ENCODE measurements around the gene AGPAT3.

AGPAT3 gene

DNA sequence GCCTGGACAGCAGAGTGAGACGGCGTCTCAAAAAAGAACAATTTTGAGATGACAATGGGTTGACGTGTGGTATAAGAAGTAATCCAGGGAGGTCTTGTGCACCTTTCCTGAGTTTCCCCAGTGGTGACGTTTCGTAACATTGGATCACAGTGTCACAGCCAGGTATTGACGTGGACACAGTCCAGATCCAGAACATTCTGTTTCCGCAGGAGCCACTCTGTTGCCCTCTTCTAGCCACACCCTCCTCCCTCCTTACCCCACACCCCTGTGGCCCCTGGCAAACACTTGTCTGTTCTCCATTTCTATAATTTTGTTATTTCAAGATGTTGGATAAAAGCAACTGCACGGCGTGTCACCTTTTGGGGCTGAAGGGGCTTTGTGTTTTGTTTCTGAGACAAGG is 140.6 kb downstream of the AGPAT3 start:
- DNase-seq = no peak

DNA sequence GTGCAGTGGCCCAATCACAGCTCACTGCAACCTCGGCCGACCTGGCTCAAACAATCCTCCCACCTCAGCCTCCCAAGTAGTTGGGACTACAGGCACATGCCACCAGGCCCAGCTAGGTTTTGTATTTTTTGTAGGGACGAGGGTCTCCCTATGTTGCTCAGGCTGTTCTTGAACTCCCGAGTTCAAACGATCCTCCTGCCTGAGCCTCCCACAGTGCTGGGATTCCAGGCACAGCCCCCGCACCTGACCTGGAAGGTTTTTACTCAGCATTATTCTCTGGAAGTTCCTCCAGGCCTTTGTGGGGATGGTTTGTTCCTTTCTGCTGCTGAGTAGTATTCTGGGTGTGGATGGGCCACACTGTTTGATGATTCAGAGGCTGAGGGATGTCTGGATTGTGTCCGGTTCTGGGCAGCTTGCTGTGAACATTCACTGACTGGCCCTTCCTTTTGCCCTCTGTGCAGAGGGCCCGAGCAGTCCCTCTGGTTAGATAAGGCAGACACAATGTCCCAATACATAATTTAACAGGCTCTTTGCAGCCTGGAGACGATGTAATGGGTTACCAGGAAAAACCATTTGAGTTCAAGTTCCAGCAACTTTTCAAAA is 141.1 kb downstream of the AGPAT3 start:
- DNase-seq = no peak

DNA sequence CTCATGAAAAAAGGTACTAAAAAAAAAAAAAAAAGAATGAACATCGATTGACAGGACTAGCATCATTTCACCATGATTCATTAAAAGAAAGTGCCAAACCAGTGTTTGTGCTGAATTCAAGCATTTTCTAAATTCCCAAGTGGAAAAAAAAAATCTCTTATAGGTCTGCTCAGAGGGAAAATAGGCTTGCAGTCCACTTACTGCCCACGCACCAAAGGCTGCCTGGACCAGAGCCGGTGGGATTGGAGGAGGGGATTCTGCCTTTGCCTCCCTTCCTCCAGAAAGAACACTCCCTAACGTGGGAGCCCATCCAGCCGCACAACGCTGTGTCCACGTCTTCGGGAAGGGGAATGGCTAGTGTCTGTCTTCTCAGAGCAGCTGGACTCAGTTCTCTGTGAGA is 141.6 kb downstream of the AGPAT3 start:
- DNase-seq = no peak

DNA sequence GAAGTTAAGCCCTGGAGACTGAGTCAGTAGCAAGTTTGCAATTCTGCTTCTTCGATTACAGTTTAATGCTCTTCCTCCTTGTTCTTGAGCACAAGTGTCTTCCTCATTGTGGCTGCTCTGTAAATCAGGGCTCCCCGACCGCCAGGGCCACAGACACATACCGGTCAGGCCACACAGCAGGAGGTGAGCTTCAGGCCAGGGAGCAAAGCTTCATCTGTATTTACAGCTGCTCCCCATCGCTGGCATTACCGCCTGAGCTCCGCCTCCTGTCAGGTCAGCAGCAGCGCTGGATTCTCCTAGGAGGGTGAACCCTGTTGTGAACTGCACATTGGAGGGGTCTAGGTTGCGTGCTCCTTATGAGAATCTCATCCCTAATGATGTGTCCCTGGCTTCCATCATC is 145.4 kb downstream of the AGPAT3 start:
- no peak for DNase-seq

DNA sequence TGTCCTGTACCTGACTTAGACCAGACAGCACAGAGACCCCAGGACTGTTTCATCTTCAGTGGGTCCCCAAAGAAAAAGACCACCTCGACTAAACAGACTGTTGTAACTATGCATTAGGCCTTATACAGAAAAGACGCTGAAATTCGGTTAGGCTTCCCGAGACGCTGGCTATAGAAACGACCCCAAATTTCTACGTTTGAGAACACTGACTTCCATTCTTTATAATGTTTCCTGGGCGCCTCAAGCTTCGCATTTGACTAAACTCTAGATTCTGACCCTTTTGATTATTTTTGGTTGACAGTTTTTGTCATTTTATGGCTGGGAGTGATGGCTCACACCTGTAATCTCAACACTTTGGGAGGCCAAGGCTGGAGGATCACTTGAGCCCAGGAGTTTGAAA is 146.1 kb downstream of the AGPAT3 start:
- DNase-seq = no peak

DNA sequence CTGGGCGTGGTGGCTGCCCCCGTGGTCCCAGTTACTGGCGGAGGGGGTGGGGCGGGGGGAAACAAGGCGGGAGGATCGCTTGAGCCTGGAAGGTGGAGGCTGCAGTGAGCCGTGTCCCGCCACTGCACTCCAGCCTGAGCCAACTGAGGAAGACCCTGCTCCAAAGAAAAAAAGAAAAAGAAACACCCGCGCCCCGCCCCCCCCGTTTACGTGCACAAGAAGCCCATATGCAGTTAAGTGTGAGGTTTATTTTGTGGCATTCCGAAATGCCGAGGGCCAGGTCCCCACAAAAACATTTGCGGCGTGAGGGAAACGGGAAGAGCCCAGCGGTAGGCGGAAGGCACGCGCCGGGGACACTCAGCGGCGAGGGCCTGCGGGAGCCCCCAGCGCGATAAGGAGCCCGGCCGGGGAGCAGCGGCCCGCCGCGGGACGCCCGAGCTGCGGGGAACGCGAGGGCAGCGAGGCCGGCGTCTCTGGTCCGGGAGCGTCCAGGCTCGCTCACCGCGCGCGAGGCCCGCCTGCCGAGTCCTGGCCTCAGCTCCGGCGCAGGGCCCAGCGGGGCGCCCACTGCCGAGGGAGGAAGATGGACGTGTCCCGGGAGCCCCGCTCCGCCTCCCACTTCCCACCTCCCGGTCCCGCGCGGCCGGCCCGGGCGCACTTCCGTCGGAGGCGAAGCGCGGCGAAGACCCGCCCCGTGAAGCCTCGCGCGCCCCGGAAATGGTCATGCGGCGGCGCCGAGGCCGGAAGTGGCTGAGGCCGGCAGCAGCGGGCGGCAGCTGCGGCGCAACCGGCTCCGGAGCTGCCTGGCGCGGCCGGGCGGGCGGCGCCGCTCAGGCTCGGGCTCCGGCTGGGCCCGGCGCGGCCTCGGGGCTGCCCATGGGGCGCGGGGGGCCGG is 146.8 kb downstream of the AGPAT3 start, which contains the start of gene TRAPPC10:
TRAPPC10 (plus strand) TSS at position 731 of the 895 bp plus-strand sequence. CDS start 185 bp downstream, outside the sequence.
- peak; percentile 72 for DNase-seq

DNA sequence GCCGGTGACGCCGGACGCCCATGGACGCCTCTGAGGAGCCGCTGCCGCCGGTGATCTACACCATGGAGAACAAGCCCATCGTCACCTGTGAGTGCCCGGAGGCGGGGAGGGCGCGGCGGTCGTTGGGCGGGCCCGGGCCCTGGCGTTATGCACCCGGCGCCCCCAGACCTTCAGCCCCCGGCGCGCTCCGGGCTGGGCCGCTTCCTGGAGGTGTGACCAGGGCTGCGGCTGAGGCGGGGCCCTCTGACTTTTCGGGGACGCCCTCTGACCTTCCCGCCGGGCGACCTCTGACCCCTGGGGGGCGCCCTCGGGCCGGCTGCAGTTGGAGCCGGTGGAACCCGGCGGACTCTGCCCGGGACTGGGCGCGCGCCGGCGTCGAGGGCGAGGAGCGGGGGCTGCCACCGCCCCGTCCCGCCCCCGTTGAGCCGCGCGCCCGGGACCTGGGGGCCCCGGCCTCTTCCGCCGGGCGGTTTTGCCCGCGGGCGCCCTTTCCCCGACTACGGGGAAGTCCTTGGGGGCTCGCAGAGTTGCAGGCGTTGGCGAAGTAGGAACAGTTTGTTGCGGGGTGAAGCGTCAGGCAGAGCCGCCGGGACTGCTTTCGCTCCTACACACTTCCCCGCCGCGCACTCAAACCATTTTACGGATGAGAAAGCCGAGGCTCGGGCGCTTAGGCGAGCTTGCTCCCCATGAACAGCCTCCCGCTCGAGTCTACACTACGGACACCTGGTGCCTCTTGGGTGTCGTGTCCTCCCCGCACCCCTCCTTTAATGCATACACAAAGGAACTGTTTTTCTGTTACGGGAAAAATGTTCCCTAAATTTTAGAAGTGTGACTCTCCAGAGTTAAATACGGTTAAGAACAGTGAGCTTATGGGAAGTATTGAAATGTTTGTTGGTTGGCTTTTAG is 147.7 kb downstream of the AGPAT3 start:
- peak; percentile 24 for DNase-seq

DNA sequence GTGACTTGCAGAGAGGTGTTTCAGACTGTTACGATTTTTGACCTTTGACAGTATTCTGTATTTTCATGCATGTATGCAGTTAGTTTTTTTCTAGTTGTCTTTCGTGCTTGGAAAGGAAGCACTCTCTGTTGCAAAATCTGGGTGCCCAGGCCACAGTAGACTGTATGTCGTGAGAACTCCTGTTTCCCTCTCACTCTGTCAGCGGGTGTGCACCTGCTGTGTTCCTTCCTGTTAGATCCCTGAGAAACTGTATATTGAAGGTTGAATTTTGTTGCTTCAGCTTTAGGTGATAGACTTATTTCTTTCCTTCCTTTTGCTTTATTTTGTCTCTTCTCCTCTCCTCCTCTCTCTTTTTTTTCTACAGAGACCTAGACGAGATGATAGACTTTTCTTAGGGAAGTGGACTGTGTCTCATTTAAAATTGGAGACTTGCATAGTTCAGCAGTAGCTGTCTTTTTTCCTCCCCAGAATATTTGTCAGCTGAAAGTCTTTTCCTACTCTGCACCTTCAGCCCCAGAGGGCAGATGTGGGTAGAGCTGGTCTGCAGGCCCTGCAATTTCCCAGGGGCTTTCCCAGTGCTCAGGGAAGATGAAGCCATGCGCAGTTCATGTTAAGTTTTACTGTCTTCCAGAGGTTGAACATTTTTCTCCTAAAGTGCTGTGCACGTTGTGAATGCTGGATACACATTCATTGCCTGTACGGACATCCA is 148.5 kb downstream of the AGPAT3 start:
- no peak for DNase-seq

DNA sequence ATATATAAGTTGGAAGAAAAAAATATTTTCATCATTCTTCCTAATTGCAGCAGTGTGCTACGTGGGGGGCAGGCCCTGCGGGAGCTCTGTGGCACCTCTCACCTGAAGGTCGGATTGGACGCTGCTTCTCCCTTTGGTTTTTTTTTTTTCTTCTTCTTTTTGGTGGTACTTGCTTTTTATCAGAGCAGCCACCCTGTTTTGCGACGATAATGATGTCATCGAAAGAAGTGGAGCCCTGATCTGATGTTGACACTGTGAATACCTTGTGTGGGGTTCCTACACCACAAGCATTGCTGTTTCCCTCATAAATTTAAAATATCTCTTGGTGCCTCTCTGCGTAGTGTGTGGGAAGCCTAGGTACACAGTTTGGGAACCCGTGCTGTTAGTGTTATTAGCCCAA is 152.6 kb downstream of the AGPAT3 start:
- DNase-seq = no peak

DNA sequence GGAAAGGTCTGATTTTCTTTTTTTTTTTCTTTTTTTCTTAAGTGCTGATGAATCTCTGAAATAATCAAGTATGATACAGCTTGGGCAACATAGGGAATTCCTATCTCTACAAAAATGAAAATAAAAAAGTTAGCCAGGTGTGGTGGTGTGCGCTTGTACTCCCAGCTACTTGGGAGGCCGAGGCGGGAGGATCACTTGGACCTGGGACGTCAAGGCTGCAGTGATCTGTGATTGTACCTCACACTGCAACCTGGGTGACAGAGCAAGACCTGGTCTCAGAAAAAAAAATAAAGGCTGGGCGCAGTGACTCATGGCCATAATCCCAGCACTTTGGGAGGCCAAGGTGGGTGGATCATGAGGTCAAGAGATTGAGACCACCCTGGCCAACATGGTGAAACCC is 153.1 kb downstream of the AGPAT3 start:
- no peak for DNase-seq

DNA sequence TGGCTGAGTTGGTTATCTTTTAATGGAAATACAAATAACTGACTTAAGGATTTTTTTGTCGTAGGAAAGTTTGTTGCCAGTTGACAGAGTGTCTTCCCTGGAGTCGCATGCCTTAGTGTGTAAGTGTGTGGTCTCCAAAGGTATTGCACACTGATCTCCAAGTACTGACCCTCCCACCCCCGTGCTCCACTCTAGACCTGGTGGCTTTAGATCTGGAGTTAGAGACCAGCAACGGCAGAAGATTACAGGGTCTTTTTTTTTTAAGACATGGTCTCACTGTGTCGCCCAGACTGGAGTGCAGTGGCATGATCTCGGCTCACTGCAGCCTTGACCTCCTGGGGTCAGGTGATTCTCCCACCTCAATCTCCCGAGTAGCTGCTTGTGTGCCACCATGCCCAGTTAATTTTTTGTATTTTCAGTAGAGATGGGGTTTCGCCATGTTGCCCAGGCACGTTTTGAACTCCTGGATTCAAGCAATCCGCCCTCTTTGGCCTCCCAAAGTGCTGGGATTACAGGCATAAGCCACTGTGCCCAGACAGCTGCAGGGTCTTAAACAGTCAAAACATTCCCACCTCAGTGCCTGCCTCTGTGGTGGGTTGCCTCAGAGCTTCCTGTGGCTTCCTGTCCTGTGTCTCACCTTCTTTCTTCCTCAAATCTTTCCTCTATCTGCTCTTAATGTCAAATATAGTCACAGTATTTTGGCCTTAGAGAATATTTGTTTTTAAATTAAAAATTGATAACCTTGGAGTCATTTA is 154.0 kb downstream of the AGPAT3 start:
- no peak for DNase-seq

DNA sequence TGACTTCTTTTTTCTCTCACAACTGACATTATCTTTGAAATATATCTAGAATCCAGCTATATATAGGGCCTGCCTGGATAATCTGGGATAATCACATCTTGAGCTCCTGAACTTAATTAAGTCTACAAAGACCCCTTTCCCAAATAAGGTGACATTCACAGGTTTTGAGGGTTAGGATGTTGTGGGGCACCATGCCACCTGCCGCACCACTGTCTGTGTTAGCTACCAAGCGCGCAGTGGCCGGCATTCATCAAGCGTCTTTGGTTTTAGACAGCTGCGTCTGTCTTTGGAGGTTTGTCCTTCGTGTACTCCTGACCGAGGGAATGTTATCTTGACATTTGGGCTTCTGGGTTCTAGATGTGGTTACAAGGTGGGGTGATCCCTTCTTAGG is 154.5 kb downstream of the AGPAT3 start:
- DNase-seq = no peak

DNA sequence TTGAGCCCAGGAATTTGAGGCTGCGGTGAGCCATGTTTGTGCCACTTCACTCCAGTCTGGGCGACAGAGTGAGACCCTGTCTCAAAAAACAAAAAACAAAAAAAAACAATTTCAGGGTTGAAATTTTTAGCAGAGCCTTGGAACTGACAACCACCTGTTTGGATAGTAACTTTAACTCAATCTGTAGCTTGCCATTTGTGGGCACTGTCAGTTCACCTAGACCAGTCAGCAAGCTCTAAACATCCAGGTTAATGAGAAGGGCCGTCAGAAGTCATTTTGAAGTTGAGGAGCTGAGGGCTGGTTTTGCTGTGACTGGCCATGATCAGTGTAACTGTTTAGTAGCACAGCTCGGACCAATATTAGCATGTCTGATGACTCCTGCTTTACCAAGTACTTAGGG is 155.5 kb downstream of the AGPAT3 start:
- no peak for DNase-seq

DNA sequence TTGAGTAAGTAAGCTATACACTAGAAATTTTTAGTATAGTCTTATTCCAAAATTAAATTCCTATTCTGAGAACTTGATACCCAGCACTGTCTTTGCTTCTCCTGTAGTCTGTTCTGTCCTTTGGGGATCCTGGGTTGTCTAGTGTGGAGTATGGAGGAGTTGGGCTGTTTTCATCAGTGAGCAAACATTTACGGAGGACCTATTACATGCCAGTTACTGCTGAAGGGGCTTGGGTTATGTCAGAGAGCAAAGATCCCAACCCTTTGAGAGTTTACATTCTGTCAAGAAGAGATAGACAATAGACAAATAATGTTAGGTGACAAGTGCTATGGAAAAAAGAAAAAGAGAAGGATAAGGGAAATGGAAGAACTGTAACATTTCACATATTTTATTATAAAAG is 156.0 kb downstream of the AGPAT3 start:
- no peak for DNase-seq

DNA sequence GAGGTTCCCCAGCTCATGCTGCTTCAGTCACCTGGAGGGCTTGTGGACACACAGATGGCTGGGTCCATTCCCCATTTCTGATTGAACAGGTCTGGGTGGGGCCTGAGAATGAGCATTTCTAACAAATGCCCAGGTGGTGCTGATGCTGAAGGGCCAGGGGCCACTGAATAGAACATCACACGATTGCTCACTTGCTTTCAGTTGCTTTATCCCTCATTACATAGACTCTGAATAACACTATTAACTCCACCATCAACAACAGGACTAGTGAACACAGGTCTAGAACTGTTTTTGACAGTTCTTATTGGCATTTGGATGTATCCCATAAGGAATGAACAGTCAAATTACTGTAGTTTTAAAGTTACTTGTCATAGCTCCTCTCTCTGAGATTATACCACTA is 159.2 kb downstream of the AGPAT3 start:
- no peak for DNase-seq

DNA sequence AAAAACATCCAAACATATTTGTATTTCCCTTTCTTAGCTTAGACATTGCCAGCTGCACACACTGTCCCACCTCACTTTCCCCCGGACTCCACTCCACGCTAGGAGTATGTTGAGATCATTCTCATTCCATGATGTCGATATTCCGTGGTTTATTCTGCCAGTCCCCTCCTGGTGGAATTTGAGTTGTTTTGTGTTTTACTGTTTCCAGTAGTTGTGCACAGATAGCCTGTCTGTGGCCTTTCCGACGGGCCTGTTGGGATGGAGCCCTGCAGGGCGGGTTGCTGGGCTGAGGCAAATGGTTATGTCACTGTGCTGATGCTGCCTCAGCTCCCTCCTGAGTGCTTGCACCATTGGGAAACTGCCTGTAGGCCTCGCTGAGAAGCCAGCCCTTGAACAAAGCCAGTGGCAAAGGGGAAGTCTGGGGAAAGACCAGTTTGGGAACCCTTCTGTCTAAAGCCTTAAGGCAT is 159.9 kb downstream of the AGPAT3 start:
- DNase-seq = no peak

DNA sequence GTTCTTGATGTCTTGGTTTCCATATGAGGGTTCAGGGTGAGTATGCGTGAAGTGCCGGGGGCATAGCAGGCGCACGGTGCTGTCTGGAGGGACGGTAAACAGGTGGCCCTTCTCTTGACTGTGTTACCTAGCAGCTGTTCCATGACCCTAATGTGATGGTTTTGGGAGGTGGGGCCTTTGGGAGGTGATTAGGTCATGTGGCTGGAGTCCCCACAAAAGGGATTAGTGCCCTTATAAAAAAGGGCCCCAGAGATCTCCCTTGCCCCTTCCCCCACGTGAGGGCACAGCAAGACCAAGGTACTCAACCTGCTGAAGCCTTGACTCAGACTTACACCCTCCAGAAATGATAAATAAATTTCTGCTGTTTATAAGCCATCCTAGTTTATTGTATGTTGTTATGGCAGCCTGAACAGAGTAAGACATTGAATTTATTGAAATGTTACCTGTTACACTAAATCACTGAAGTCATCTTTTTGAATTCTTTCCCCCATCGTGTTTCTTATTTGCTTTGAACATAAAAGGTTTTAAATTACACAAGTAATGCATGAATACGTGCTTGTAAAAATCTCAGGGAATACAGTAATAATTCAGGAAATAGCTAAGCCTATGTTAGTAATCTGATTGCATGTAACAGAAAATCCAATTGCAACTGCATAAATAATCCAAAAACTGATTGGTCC is 162.7 kb downstream of the AGPAT3 start:
- DNase-seq = no peak

DNA sequence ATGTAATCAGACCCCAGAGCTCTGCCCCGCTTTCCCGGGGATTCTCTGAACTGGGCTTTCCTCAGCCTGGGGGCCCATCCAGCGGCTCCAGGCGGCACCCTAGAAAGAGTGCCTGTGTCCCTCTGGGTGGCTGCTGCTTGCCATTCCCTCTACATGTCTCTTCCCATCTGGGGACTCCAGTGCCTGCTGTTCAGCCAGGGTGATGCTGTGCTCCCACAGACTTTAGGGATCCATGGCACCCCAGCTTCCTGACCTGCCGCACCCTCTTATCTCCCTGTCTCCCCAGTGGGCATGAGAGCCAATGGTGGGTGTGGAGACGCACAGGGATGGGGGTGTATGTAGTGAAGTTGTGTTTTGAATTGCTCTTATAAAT is 163.2 kb downstream of the AGPAT3 start:
- DNase-seq = no peak

DNA sequence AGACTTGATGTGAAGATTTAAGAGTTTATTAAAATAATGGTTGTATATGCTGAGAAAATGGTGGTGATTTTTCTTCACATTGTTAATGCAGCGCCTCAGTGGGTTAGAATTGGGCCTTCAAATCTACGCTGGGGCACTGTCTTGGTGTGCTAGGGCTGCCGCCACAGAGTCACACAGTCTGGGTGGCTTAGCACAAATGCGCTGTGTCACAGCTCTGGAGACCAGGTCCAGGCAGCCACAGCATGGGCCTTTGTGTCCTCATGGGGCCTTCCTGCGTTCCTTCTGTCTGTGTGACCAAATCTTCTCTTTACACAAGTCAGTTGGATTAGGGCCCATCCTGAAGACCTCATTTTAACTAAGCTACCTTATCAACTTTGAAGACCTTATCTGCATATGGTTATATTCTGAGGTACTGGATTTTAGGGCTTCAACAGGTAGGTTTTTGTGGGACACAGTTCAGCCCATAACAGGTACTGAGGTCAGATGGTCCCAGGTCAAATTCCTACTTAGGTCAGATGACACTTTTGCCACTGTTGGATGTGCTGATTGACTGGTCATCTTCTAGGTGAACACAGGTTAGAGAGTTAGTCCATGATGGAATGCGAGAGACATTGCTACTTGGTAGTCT is 164.6 kb downstream of the AGPAT3 start:
- no peak for DNase-seq

DNA sequence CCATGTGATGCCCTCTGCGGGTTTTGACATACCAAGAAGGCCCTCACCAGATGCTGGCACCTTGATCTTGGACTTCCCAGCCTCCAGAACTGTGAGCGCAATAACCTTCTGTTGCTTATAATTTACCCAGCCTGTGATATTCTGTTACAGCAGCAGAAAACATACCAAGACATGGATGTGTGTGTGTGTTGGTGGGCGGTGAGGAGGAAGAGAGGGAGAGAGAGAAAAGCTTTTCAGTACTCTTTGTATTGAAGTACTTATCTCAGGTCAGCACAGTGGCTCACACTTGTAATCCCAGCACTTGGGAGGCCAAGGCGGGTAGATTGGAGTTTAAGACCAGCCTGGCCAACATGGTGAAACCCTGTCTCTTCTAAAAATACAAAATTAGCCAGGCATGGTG is 170.2 kb downstream of the AGPAT3 start:
- no peak for DNase-seq
